Spinal cord (tissue), 10 donors: Measurements from ENCODE around the gene LORICRIN. TPM values are rescaled to one million over a fixed set of nuclear protein-coding genes. Genes with fewer than 3 reads are reported as not detected.
"Not testable (repeated sequence)": the region's sequence is repeated elsewhere in the genome, so short reads cannot be mapped to it uniquely, and the experiment has no call there.

Source experiments
- DNase-seq, 6 donors: peaks; one replicate each; pipeline versions ENCODE4 v3.0.0 to v3.0.0-alpha.2; 2013 to 2015; ENCODE audit warnings: low spot score in 6 of 6, low read depth in 4 of 6
- H3K27ac ChIP-seq: one replicate; pipeline ENCODE4 v1.5.1; 2013; ENCODE audit warnings: low read depth, low read length, control low read depth
- H3K27me3 ChIP-seq: one replicate; pipeline ENCODE4 v1.6.1; 2013; ENCODE audit warnings: low read length; ENCODE audit not compliant: control insufficient read depth, insufficient read depth
- H3K36me3 ChIP-seq: one replicate; pipeline ENCODE4 v1.6.1; 2013; ENCODE audit warnings: low read length; ENCODE audit not compliant: control insufficient read depth, insufficient read depth
- H3K4me1 ChIP-seq: one replicate; pipeline ENCODE4 v1.6.1; 2013; ENCODE audit warnings: low read length; ENCODE audit not compliant: control insufficient read depth, insufficient read depth
- H3K4me3 ChIP-seq: one replicate; pipeline ENCODE4 v1.5.1; 2013; ENCODE audit warnings: low read depth, low read length, control low read depth
- H3K9me3 ChIP-seq: one replicate; pipeline ENCODE4 v1.6.1; 2013; ENCODE audit warnings: low read length; ENCODE audit not compliant: control insufficient read depth, insufficient read depth
- WGBS: methylation state at CpG from one replicate; pipeline ENCODE4 v1.1.5; 2013; ENCODE audit warnings: missing lambda C conversion rate; ENCODE audit not compliant: insufficient coverage; 5-methylcytosine and 5-hydroxymethylcytosine counted together
- polyA plus RNA-seq, 2 donors: library from polyadenylated mRNA; unstranded; fragments of 120-200 nt; gene quantifications; one replicate each; pipeline ENCODE4 v1.2.1, GENCODE V29; 2013; ENCODE audit not compliant: insufficient read length in 2 of 2
- total RNA-seq, 2 donors: library from RNA; depleted of rRNA in 1 of 2; stranded (reverse); fragments of 120-200 nt in 1 of 2; fragments of >200 nt in 1 of 2; gene quantifications; one replicate each; pipeline versions ENCODE4 v1.2.3 to v1.2.4, GENCODE V29; 2013 to 2014
- donor health status: healthy.

The LORICRIN gene
- total and polyA plus RNA-seq, 4 donors, result 0.22 to 0.77 (median 0.62) TPM; not detected in 1

DNA sequence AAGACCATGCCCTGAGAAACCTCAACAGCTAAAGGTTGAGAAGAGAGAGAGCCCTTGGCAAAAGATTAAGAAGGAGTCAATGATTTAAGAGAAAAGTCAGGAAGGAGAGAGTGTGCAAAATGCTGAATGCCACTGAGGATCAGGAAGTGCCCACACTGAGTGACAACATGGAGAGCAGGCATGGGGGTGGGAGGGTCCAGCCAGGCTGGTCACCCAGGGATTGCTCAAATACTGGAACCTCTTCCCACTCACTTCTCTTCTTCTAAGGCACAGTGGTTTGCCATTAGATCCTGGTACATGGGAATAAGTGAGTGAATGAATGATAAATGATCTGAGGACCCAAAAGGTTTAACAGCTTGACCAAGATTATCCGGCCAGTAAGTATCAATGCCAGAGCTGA lies 31.0 kb upstream of the LORICRIN start:
- Histone ChIP-seq H3K27me3 (no peaks in the 10 kb centered on the region), H3K27ac (no peak overlapping the region), H3K9me3 (no peaks in the 10 kb centered on the region), H3K36me3 (no peaks in the 10 kb centered on the region), H3K4me3 (no peak overlapping the region), H3K4me1 (no peaks in the 10 kb centered on the region)
- no peak for DNase-seq
- no CpG with 5 or more reads among the region's 1 CpG for WGBS

DNA sequence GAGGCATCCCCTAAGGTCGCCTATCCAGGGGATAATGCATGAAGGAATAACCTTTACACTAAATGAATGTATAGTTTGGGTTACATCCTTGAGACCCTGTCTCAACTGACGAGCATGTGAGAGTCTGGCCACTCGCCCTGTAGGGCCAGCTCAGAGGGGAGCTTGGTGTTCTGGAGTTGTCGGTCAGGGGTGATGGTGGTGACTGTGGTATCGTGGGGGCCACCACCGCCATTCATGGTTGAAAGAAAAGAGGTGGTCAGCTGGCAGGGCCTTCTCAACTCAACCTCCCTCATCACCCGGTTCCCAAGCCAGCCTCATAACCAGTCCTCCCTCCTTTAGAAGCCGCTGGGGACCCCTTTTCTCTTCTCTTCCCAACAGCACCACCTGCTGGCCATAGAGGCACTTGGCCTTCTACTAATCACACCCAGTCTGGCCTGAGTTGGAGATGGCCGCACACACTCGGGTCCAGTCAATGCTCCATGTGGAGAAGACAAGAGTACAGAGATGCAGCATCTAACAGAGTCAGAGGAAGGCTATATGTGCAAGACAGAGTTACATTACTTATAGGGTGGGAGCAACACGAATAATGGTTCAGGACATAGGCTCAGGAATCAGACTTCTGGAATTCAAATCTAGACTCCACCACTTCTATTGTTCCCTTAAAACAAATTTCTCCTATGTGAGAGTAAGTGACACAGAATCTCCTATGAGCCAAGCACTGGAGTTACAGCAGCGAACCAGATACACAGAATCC lies 30.2 kb upstream of the LORICRIN start:
- not testable (repeated sequence) for H3K27me3 ChIP-seq, H3K4me1 ChIP-seq, H3K9me3 ChIP-seq, H3K4me3 ChIP-seq, H3K27ac ChIP-seq, H3K36me3 ChIP-seq
- peak in 1 of 6 donors; percentile 22 for DNase-seq
- 71% methylated on average over 3 of the region's 12 CpGs for WGBS

DNA sequence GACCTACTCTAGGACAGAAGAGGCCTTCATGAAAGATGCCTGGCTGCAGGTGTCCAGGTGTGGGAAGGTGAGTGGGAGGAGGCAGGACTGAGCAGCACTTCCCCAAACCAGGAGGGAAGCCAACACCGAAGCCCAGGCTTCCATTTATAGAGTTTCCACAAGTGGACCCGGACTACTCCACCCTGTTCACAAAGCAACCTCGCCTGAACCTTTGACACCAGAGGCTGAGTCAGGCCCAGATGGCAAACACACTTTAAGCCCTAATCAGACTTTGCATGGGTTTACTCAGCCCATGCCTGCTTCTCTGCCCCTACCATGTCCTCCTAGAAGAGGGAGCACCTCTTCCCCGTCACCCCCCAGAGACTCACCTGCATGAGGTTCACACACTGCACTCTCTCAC lies 28.1 kb upstream of the LORICRIN start:
- Histone ChIP-seq H3K27ac (no peak overlapping the region), H3K4me1 (no peaks in the 10 kb centered on the region), H3K36me3 (no peaks in the 10 kb centered on the region), H3K4me3 (no peak overlapping the region), H3K9me3 (no peaks in the 10 kb centered on the region), H3K27me3 (no peaks in the 10 kb centered on the region)
- DNase-seq, result no peak
- 88% methylated on average over 4 of the region's 4 CpGs for WGBS

DNA sequence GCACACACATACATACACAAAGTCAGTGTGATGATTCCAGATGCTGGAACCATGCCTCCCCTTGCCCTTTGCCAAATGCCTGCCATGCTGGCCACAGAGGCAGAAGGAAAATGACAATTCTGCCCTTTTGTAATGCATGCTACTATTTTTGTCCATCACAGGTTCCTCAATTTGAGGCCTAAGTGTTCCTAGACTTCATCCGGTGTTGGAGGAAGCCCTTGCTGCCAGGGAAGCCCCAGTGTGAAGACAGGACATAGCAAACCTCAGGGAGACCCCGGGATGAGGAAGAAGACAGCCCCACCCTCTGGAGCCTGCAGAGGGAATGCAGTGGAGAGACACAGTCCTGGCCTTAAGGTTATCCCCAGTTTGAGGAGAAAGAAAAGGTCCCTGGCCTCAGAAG lies 27.7 kb upstream of the LORICRIN start:
- H3K4me1 ChIP-seq, result no peaks in the 10 kb centered on the region
- H3K27ac ChIP-seq, result no peak overlapping the region
- no peak for DNase-seq
- 70% methylated on average over 1 of the region's 2 CpGs for WGBS
- H3K4me3 ChIP-seq, result no peak overlapping the region
- no peaks in the 10 kb centered on the region for H3K27me3 ChIP-seq
- H3K36me3 ChIP-seq, result no peaks in the 10 kb centered on the region
- no peaks in the 10 kb centered on the region for H3K9me3 ChIP-seq

DNA sequence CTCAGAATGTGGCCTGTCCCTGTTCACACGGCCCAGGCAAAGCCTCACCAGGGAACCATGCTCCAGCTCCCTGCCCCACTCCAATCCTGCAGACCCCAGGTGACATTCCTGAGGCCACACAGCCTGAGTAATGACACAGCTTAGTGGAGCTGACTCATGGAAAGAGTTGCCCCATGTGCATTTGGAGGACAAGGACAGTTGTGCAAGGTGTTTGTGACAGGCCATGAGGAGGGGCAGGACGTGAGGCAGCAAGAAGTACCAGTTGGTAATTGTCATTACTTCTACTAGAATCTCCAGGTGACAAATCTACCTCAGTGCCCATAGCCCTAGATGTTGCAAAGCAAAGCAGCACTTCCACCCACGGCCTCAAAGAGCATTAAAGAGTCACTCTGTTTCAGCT lies 26.9 kb upstream of the LORICRIN start:
- no peaks in the 10 kb centered on the region for H3K4me1 ChIP-seq
- 68% methylated on average over 2 of the region's 3 CpGs for WGBS
- no peak for DNase-seq
- no peak overlapping the region for H3K4me3 ChIP-seq
- H3K27ac ChIP-seq, result no peak overlapping the region
- no peaks in the 10 kb centered on the region for H3K27me3 ChIP-seq
- H3K36me3 ChIP-seq, result no peaks in the 10 kb centered on the region
- no peaks in the 10 kb centered on the region for H3K9me3 ChIP-seq

DNA sequence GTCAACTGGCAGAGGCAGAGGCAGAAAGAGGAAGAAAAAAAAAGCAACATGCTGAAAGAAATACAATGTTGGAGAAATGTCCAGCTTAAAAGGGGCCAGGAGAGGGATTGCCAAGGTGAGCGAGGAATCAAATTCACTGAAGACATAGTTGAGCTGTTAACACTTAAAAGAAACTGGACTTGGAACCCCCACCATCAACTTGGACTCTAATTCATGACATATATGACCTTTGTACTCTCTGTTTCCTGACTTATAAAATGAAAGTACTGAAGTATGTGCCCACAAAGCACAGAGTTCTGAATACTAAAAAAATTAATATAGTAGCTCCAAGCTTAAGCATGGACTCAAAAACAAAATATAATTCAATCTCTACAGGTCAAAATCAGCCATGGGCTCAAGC lies 26.0 kb upstream of the LORICRIN start:
- no peaks in the 10 kb centered on the region for H3K36me3 ChIP-seq
- H3K4me3 ChIP-seq, result no peak overlapping the region
- DNase-seq, result no peak
- H3K27me3 ChIP-seq, result no peaks in the 10 kb centered on the region
- no peaks in the 10 kb centered on the region for H3K4me1 ChIP-seq
- WGBS, result no CpG with 5 or more reads among the region's 1 CpG
- no peaks in the 10 kb centered on the region for H3K9me3 ChIP-seq
- no peak overlapping the region for H3K27ac ChIP-seq

DNA sequence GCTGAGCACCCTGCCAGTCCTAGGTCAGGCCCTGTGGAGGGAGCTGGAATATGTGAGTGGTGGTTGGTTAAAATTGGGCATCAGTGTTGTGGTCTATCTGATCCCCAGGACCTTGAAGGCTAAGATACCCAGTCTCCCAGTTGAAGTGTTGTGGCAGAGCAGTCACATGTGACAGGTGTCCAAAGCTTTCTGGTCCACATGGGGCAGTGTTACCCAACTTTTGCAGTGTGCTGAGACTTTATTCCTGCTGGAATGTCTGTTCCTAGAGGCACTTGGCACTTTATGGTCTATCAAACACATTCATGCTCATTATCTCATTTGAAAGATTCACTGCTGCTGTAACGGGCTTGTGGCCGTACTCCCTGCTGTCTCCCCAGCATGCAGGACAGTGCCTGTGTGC lies 21.0 kb upstream of the LORICRIN start:
- Histone ChIP-seq H3K9me3 (no peaks in the 10 kb centered on the region), H3K36me3 (no peaks in the 10 kb centered on the region), H3K27ac (no peak overlapping the region), H3K27me3 (no peaks in the 10 kb centered on the region), H3K4me3 (no peak overlapping the region), H3K4me1 (no peaks in the 10 kb centered on the region)
- no peak for DNase-seq
- WGBS, result no CpG with 5 or more reads among the region's 2 CpGs

DNA sequence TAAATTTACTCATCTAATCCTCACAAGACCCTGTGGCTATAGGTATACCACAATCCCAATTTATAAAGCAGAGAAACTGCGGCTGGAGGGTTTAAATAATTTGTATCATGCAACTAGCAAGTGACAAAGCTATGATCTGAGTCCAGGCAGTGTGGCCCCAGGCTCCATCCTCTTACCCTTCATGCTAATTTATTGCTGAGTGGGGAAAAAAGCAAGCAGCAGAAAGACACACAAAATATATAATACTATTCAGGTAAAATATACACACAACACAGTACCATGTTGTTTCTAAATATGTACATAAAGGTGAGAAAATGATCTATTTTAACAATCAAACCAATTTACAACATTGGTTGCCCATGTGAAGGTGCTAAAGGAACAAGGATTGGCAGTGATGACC lies 17.3 kb upstream of the LORICRIN start:
- no peaks in the 10 kb centered on the region for H3K4me1 ChIP-seq
- no peaks in the 10 kb centered on the region for H3K36me3 ChIP-seq
- no peak for DNase-seq
- WGBS, result no CpG with 5 or more reads among the region's 1 CpG
- no peaks in the 10 kb centered on the region for H3K27me3 ChIP-seq
- H3K27ac ChIP-seq, result no peak overlapping the region
- H3K9me3 ChIP-seq, result no peaks in the 10 kb centered on the region
- H3K4me3 ChIP-seq, result no peak overlapping the region

DNA sequence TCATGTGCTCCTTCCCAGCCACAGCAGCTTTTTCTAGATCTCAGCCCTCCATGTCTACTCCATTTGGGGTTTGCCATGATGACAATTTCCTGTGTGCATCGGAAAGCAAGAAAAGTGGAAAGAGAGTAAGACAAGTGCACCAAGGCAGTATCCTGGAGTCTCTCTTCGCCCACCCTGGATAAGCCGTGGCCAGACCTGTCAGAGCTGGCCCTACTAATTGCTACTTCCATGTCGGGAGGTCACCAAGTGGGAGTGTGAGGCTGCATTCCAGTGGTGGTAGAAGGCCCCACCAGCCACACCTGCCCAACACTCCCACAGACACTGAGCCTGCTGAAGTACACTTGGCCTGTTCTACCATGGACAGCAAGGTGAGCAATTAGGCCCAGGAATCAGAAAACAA lies 14.0 kb upstream of the LORICRIN start:
- no peak overlapping the region for H3K4me3 ChIP-seq
- DNase-seq, result no peak
- no peaks in the 10 kb centered on the region for H3K9me3 ChIP-seq
- H3K27me3 ChIP-seq, result no peaks in the 10 kb centered on the region
- no peaks in the 10 kb centered on the region for H3K4me1 ChIP-seq
- no peaks in the 10 kb centered on the region for H3K36me3 ChIP-seq
- no peak overlapping the region for H3K27ac ChIP-seq
- WGBS, result 100% methylated on average over 3 of the region's 4 CpGs

DNA sequence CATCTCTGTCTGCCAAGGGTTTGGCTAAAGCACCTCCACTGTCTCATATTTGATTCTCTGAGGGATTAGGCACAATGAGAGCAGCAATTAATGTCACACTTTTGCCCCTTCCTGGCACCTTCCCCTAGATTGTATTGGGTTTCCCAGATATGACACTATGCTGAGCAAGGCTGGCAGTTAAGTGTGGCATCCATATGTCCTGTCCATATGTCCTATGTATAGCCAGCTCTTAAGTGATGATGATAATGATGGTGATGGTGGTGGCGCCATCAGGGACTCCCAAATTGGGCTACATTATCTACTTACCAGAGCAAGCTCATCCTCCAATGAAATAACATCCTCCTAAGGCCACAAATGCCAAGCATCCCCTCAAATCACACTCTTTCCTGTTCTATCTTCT lies 13.5 kb upstream of the LORICRIN start:
- H3K4me1 ChIP-seq, result no peaks in the 10 kb centered on the region
- H3K9me3 ChIP-seq, result no peaks in the 10 kb centered on the region
- H3K27me3 ChIP-seq, result no peaks in the 10 kb centered on the region
- no peak overlapping the region for H3K27ac ChIP-seq
- H3K36me3 ChIP-seq, result no peaks in the 10 kb centered on the region
- peak in 1 of 6 donors; percentile 15 for DNase-seq
- no CpG with 5 or more reads among the region's 1 CpG for WGBS
- no peak overlapping the region for H3K4me3 ChIP-seq
